GM23338 (cell line): ENCODE measurements around the gene GPHN.

Experiments
- CREB1 ChIP-seq: fragments of 250-450 bp; sonication (Bioruptor Pico); IDR thresholded peaks from 2 replicates; pipeline ENCODE4 v1.5.0; 2020; ENCODE audit warnings: low read depth, mild to moderate bottlenecking, moderate library complexity
- EZH2 ChIP-seq: fragments of 200-600 bp; sonication (generic); IDR thresholded peaks from one replicate; pipeline ENCODE4 v1.8.0; 2017; ENCODE audit warnings: antibody characterized with exemption, mild to moderate bottlenecking, low read depth; ENCODE audit not compliant: unreplicated experiment
- EZH2phosphoT487 ChIP-seq: fragments of 200-600 bp; sonication (generic); IDR thresholded peaks from one replicate; pipeline ENCODE4 v1.8.1; 2018; ENCODE audit warnings: antibody characterized with exemption; ENCODE audit not compliant: unreplicated experiment
- JUNB ChIP-seq: IDR thresholded peaks from one replicate; pipeline ENCODE4 v1.6.1; 2016; ENCODE audit warnings: antibody characterized with exemption; ENCODE audit not compliant: unreplicated experiment
- POLR2AphosphoS5 ChIP-seq: IDR thresholded peaks from 2 replicates; pipeline ENCODE4 v1.6.1; 2016; ENCODE audit warnings: antibody characterized with exemption, low read depth
- REST ChIP-seq: IDR thresholded peaks from one replicate; pipeline ENCODE4 v1.6.1; 2018; ENCODE audit warnings: antibody characterized with exemption; ENCODE audit not compliant: unreplicated experiment
- STAT1 ChIP-seq: IDR thresholded peaks from one replicate; pipeline ENCODE4 v1.6.1; 2016; ENCODE audit warnings: antibody characterized with exemption; ENCODE audit not compliant: unreplicated experiment
- ZNF331 ChIP-seq: fragments of 250-450 bp; sonication (Bioruptor Pico); IDR thresholded peaks from 2 replicates; pipeline ENCODE4 v1.5.0; 2020; ENCODE audit warnings: low read depth, mild to moderate bottlenecking, moderate library complexity
- TF ChIP-seq, protein P1 (sequence below), 2 experiments: fragments of 200-600 bp in 1 of 2; sonication (generic) in 1 of 2; conservative IDR thresholded peaks; 2 replicates each; pipeline versions ENCODE4 v1.5.1 to v1.6.1; 2016 to 2017; ENCODE audit warnings: antibody characterized with exemption in 2 of 2, low read depth in 2 of 2, mild to moderate bottlenecking in 2 of 2, moderate library complexity in 1 of 2
- TF ChIP-seq, protein P2 (sequence below): IDR thresholded peaks from 2 replicates; pipeline ENCODE4 v1.6.1; 2016; ENCODE audit warnings: antibody characterized with exemption

- TF ChIP-seq, protein P1, sequence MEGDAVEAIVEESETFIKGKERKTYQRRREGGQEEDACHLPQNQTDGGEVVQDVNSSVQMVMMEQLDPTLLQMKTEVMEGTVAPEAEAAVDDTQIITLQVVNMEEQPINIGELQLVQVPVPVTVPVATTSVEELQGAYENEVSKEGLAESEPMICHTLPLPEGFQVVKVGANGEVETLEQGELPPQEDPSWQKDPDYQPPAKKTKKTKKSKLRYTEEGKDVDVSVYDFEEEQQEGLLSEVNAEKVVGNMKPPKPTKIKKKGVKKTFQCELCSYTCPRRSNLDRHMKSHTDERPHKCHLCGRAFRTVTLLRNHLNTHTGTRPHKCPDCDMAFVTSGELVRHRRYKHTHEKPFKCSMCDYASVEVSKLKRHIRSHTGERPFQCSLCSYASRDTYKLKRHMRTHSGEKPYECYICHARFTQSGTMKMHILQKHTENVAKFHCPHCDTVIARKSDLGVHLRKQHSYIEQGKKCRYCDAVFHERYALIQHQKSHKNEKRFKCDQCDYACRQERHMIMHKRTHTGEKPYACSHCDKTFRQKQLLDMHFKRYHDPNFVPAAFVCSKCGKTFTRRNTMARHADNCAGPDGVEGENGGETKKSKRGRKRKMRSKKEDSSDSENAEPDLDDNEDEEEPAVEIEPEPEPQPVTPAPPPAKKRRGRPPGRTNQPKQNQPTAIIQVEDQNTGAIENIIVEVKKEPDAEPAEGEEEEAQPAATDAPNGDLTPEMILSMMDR (conservative IDR thresholded peaks at IDR 0.05; ENCODE audit: low read depth in 2 of 2): no peak
- TF ChIP-seq EZH2: no peak
- TF ChIP-seq REST: no peak
- no peak for TF ChIP-seq JUNB
- TF ChIP-seq EZH2phosphoT487: no peak
- TF ChIP-seq CREB1 (CRISPR knock-in tag): no peak
- TF ChIP-seq POLR2AphosphoS5: no peak
- no peak for TF ChIP-seq STAT1
- no peak for TF ChIP-seq ZNF331 (CRISPR knock-in tag)
- TF ChIP-seq, protein P2, sequence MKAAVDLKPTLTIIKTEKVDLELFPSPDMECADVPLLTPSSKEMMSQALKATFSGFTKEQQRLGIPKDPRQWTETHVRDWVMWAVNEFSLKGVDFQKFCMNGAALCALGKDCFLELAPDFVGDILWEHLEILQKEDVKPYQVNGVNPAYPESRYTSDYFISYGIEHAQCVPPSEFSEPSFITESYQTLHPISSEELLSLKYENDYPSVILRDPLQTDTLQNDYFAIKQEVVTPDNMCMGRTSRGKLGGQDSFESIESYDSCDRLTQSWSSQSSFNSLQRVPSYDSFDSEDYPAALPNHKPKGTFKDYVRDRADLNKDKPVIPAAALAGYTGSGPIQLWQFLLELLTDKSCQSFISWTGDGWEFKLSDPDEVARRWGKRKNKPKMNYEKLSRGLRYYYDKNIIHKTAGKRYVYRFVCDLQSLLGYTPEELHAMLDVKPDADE: no peak
Measured at GRCh38 chr14:66790101-66790500, 282.2 kb downstream of the GPHN start.
